GM18517 (cell line): ENCODE data around the gene SYT13.

Experiments
- ATAC-seq: cut with Tn5 transposase; IDR thresholded peaks from one replicate; pipeline ENCODE4 v1.9.1; 2021; ENCODE audit warnings: mild to moderate bottlenecking, moderate library complexity; ENCODE audit not compliant: unreplicated experiment

SYT13 gene

GRCh38 chr11:45313171-45313865 lies 27.2 kb upstream of the SYT13 start:
- ATAC-seq, result no peak

GRCh38 chr11:45305874-45306623 lies 19.9 kb upstream of the SYT13 start:
- ATAC-seq, result no peak

DNA sequence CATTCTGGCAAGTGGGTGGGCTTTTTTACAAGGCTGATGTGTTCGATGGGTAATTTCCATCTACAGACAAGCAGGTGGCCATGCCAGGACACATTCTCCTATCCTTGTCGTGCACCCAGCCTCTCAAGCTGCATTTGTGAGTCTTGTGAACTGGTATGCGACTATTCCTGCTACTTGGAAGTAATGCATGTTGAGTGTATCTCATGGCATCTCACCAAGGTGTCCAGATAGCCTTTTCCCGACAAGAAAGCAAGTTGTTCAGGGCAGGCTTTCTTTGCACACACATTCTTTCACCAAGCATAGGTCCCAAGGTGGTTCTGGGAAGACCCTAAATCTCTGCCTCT lies 18.8 kb upstream of the SYT13 start:
- no peak for ATAC-seq

GRCh38 chr11:45304111-45304991 lies 18.2 kb upstream of the SYT13 start:
- ATAC-seq, result no peak

DNA sequence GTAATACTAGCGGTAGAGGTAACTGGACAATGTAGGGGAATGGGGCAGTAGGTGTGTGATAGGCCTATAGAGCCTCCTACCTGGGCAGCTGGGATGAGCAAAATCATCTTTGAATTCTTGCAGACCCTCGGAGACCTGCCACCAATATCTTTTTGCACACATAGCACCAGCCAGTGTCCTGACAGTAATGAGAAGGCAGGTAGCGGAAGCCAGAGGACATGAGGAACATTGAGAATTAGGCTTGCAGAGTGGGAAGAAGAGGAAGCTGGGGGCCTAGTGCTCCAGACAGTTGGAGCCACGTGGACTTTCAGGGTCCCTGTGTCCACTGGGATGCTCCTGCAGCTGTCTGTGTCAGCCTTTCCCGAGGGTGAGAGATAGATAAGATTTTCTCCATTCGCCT lies 17.2 kb upstream of the SYT13 start:
- no peak for ATAC-seq

GRCh38 chr11:45301537-45302246 lies 15.6 kb upstream of the SYT13 start:
- no peak for ATAC-seq

DNA sequence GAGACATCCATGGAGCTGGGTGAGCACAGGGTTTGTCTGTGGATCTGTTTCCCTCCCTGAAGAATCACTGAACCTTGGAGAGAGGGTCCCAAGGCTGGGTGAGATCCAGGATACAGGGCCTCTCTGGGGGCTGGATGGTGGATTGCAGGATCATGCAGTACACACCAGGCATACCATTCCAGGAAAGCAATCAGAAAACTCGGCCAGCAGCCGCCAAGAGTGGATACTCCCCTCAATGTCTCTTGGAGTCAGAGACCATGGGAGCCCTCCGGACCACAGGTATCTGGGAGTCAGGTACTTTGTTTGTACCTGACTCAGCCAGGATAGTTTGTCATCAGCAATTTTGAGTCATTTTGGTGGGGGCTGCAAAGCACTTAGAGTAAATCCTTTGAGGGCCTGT lies 14.6 kb upstream of the SYT13 start:
- no peak for ATAC-seq

- ATAC-seq, result no peak
Measured at GRCh38 chr11:45298718-45299117, 12.6 kb upstream of the SYT13 start.

DNA sequence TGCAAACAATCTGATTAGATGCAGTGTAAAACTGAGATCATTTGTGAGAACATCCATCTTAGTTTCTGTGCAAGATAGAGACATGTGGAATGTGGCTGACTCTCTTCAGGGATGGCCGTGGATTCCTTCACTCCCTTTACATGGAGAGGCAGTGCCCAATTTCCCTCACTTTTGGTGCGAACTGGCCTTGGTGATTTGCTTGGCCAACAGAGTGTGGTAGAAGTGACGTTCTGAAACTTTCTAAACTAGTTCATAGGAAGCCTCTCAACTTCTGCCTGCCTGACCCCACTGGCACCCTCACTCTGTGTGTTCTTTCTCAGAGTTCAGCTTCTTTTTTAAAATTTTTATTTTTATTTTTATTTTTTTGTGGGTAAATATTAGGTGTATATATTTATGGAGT lies 9.9 kb upstream of the SYT13 start:
- no peak for ATAC-seq

DNA sequence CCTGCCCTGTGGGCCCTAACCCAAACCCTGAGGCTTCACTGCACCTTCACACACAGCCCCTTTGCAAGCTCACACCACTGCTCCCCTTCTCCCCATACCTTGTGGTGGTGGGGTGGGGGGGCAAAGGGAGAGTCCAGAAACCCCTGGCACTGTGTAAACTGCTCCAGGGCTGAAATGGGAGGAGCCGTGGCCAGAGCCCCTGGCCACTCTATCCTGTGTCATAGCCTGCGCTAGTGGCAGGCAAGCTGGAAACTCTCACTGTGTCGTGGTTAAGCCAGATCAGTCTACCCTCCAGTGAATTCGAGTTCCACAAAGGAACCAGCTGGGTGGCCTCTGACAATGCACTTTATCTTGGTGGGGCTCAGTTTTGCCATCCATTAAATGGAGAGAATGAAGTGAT lies 8.4 kb upstream of the SYT13 start:
- ATAC-seq, result no peak

DNA sequence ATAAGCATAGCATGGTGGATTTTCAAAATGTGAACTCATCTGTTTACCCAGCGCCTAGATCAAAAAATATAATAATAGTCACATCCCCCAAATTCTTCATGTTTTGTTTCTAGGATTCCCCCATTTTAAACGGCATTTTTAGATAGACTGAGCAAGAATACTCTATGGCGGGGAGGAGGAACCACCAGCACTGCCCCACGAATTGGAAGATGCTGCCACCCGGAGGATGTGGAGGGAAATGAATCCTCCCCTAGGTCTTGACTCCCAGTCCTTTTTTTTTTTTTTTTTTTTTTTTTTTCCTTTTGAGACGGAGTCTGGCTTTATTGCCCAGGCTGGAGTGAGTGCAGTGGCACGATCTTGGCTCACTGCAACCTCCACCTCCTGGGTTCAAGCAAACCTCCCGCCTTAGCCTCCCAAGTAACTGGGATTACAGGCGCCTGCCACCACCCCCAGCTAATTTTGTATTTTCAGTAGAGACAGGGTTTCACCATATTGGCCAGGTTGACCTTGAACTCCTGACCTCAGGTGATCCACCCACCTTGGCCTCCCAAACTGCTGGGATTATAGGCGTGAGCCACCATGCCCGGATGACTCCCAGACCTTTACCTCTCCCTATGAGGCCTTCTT lies 7.5 kb upstream of the SYT13 start:
- peak; percentile 75 for ATAC-seq

- ATAC-seq, result no peak
Measured at GRCh38 chr11:45290586-45290985, 4.4 kb upstream of the SYT13 start.

DNA sequence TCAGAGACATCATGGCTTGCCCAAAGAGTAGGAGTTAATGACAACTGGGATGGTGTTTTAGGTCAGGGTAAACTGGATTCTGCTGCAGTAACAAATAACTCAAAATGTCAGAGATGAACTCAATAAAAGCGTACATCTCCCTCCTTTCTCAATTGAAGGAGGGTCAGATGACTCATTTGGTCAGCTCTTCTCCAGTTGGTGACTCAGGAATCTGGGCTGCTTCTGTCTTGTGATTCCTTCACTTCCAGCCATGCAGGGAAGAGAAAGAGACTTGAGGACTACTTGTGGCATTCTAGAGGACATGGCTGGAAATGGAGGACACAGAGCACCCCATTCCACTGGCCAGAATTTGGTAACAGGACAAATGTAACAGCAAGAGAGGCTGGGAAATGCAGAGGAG lies 3.2 kb upstream of the SYT13 start:
- no peak for ATAC-seq

- no peak for ATAC-seq
Measured at GRCh38 chr11:45288339-45288738, 2.2 kb upstream of the SYT13 start.

GRCh38 chr11:45287316-45287903 lies 1.3 kb upstream of the SYT13 start:
- ATAC-seq, result no peak

DNA sequence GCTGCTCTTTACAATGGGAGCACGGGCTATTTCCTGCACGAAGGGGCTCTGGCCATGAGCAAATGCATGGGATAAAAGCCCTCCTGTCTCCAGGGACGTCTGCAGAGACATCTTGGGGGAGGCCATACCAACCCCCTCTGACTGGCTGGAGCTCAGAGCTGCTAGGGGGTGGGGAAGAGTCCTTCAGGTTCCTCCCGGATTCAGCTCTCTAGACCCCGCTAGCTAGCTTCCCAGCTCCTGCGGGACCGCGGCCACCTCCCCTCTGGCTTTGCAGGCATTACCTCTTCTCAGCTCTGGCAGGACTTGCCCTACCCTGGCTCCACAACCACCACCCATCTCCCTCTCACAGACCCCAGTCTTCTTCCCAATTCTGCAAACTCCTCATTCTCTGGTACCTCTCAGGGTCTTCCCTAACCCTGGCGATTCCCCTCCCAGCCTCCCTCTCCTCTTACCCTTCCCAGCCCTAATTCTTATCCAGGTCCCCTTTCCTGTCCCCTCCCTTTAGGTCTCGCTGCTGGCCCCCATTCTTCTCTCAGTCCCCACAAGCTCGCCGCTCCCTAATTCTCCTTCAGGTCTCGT lies 802 bp downstream of the SYT13 start:
- no peak for ATAC-seq

DNA sequence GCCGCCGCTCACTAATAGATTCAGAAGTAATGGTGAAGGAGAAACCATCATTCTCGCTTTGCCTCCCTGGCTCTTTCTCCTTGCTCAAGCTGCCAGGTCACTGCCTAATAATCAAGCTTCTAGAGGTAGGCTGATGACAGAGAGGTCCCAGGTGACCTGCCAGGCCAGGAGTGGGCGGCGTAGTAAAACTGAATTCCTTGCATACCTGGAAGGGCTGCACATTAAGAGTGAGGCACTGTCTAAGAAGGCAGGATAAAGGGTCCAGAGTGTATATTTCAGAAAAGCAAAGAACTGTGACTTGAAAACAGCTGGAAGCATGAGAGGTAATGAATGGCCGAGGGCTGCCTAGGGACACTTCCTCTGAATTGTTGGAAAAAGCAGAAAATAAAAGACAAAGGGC lies 4.1 kb downstream of the SYT13 start:
- ATAC-seq, result no peak

DNA sequence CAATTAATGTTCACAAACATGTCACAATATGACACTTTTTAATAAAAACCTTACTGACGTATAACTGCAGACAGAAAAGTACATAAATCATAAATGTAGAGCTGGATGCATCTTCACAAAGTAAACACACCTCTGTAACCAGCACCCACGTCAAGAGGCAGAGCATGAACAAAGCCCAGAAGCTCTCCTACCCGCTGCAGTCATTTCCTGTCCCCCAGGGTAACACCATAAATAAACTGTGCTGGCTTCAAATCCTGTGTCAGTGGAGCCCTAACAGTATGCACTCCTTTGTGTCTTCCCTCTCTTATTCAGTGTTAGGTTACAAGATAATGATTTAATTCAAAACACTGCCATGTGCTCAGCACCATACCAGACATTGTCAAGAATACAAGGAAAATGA lies 5.7 kb downstream of the SYT13 start:
- no peak for ATAC-seq

DNA sequence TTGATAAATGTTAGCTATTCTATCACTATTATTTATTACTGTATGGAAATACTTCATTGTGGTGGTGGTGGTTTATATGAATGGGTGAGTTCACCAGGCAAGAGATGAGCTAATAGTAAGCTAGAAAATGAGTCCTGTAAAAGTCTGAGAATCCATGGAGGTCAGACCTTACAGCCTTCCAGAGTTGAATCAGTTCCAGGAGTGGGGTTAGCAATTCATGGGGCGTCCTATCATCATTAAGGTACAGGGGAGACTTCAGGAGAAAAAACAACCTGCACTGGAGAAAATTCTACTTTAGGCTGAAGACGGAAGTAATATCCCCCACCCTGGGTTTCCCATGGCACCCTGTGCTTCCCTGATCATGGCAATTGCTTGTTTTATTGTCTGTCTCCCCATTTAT lies 6.5 kb downstream of the SYT13 start:
- no peak for ATAC-seq

- no peak for ATAC-seq
Measured at GRCh38 chr11:45278714-45279113, 7.4 kb downstream of the SYT13 start.
